GM21515 (cell line): Measurements from ENCODE around the gene A4GALT.

Experiments used
- ATAC-seq: cut with Tn5 transposase; IDR thresholded peaks from one replicate; pipeline ENCODE4 v1.9.1; 2021; ENCODE audit not compliant: unreplicated experiment

Gene A4GALT

DNA sequence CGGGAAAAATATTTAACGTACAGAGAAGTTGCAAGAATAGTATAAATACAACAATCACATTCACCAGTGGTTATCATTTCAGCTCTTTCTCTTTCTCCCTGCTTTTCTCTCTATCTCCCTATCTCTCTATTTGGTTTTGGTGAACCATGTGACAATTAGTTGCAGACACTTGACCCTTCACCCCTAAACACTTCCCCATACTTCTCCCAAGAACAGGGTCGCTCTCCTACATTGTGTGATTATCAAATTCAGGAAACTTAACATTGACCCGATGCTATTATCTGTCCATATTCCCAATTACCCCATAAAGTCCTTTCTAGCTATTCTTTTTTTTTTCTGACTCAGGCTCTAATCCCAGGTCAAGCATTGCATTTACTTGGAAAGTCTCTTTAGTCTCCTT, 66.7 kb downstream of the A4GALT start:
- no peak for ATAC-seq

DNA sequence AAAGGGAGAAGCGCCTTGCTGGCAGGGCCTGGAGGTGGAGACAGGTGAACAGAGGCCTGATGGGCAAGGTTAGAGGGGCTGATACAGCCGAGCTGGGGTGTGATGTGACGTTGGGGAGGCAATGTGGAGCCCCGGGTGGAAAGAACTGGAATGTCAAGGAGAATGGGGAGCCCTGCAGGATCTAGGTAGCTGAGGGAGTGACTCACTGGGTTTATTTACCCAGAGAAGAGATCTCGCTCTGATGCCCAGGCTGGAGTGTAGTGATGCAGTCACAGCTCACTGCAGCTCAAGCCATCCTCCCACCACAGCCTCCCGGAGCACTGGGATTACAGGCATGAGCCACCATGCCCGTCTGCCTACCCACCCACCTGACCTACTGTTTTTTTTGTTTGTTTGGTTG, 69.5 kb downstream of the A4GALT start:
- no peak for ATAC-seq

DNA sequence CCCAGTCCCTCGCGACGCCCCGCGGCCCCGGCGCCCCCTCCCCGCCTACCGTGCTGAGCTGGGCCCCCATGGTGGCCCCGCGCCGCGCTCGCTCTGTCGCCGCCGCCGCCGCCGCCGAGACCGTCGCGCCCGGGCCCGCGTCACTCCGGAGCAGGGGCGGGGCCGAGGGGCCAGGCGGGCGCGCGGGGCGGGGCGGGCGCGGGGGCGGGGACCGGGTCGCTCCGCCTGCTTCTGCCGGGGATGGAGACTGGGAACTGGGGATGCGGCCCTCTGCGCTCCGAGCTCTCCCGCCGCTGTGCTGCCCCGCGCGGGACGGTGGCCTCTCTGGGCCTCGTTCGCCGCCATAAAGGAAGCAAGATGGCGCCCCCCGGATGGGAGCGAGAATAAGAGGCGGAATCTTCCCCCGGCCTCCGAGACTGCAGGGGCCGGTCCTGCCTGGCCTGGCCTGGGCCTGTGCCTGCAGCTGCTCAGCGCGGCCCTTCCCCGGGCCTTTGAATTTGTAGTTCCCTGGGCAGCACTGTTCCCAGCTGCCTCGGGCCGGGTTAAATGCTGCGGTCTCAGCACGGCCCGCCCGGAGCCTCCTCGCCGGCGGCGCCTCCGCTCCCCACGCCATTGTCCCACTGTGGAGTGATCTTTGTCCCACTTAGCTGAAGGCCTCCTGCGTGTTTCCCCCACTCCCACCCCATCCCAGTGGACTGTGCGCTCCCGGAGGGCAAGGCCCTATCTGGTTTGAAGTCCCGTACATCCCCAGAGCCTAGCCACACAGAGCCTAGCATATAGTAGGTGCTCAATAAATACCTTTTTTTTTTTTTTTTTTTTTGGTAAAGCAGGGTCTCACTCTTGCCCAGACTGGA, 71.2 kb downstream of the A4GALT start, which contains the start of gene CYB5R3:
Gene CYB5R3, minus strand, starts transcription at position 147 of the 854 bp plus-strand sequence. Its CDS starts 77 bp downstream, at position 70.
- ATAC-seq, result peak; percentile 59

DNA sequence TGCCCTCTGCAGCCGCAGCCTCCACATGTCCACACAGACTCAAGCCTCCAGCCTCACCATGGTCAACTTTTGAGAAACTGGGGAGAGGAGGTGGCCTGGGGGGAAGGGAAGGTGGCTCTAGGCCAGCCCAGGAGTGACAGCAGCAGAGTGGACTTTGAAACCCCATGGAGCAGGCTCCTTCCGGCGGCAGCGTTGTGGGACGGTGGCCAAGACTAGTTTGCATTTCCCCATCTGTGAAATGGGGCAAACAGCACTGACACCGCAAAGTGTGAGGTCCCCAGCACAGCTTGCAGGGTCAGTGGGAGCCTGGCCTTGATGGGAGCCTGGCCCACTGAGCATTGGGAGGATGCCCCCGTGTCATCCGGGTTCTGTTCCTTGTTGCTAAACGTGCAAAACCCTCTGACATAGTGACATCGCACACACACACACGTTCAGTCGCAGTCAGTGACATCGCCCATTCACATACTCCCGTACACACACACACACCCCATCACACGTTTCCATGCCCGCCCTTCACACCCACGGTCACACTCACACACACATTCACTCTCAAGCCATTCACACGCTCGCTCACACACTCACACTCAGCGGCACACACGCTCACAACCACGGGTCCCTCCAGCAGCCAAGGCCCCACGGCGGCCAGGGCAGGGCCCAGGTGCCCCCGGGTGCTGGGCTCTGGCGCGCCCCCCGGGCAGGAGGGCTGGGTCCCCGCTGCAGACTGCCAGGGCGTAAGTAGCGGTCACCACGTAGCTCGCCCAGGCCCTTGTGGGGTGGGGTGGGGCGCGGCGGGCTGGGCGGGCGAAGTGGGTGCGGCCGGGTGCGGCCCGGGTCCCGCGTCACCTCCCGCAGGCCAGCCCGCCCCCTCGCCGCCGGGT, 72.1 kb downstream of the A4GALT start:
- peak; percentile 33 for ATAC-seq

DNA sequence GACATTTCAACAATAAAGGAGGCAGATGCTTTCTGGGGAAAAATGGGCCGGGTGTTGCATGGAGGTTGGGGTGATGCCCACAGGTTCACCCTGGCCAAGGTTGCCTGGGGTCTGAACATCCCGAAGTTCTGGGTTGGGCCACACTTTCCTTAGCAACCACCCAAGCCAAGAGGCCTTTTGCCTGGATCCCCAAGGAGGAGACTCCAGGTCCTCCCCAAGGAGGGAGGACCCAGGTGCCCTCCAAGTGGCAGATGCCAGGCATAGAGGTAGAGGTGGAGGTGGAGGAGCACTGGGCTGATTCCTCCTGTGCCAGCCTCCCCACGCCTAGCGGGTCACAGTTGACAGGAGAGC, 72.7 kb downstream of the A4GALT start:
- ATAC-seq, result no peak

DNA sequence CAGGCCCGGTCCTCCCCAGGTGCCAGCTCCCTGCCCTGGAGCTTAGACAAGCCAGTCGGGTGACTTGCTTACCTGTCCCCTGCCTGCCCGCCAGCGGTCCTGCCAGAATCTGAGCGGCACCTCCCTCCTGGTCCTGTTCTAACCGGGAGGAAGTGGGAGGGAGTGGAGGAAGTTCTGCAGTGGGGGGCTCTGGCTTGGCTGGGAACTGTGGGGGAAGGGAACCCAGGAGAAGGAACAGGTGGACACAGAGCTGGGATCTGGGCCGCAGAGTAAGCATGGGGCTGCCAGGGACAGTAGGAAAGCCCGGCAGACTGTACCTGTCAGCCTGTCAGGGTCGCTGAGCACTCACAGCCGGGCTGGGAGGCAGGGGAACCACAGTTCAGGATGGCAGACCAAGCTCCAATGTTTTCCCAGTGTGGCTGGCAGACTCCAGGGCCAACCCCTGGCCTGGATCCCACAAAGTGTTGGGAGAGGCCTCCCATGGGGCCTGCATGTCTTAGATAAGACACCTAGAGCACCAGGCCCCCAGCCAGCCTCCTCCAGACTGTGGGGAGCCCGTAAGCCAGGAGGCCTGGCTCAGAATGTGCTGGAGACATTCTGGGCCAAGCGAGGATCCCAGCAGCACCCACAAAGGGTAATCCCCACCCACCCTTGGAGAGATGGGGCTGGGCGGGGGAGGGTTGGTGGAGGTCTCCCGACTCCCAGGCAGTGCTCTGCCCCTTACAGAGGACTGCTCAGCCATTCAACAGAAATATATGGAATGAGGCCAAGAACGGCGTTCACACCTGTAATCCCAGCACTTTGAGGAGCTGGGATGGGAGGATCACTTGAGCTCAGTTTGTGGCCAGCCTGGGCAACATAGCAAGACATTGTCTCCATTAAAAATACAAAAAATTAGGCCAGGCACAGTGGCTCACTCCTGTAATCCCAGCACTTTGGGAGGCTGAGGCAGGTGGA, 73.8 kb downstream of the A4GALT start:
- ATAC-seq, result no peak

DNA sequence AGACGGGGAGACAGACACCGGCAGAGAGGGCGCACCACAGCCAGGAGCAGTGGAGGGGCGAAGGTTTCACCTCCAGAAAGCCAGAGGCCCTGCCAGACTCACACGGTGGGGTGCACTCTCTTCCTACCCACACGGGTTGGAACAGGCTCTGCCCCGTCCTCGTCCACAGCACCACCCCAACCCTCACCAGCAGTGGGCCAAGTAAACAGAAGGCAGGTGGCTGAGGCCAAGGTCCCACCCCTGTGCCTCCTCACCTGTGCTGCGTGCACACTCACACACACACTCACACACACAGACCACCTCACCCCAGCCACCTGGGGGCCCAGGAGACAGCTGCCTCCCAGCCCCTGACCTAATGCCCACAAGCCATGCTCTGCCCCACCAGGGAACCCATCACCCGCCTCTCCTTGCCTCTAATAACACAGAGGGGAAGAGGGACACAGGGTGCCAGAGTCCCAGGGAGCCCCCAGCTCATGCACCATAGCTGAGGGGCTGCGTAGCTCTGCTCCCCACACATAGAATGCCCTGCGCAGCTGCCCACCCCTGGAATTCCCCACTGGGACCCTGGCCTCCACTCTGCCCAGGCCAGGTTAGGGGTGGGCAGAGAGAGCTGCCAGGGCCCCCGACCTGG, 74.6 kb downstream of the A4GALT start:
- no peak for ATAC-seq

DNA sequence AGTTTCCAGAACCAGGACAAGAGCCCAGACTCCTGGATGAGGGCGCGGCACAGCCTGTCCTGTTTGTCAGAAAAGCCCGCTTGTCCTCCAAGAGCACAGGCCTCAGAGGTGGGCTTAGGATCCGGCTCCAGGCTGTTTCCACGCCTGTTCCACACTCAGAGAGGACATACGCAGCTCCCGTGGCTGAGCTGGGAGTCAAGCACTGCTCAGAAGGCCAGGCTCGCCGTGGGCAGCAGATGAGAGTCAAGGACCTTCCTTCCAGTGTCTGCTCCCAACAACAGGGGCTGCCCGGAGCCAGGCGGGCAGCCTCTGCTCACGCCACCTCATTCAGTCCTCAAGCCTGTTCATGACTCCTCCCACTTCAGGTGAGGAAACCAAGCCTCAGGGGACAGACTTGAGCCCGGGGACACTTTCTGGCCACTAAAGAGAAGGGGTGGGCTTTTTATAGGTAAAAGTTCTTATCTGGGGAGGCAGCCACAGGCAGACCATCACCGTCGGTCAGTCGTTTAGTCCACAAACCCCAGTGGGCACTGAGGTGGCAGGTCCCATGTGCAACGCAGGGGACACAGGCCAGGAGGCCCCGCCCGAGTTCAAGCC, 75.2 kb downstream of the A4GALT start:
- ATAC-seq, result no peak

DNA sequence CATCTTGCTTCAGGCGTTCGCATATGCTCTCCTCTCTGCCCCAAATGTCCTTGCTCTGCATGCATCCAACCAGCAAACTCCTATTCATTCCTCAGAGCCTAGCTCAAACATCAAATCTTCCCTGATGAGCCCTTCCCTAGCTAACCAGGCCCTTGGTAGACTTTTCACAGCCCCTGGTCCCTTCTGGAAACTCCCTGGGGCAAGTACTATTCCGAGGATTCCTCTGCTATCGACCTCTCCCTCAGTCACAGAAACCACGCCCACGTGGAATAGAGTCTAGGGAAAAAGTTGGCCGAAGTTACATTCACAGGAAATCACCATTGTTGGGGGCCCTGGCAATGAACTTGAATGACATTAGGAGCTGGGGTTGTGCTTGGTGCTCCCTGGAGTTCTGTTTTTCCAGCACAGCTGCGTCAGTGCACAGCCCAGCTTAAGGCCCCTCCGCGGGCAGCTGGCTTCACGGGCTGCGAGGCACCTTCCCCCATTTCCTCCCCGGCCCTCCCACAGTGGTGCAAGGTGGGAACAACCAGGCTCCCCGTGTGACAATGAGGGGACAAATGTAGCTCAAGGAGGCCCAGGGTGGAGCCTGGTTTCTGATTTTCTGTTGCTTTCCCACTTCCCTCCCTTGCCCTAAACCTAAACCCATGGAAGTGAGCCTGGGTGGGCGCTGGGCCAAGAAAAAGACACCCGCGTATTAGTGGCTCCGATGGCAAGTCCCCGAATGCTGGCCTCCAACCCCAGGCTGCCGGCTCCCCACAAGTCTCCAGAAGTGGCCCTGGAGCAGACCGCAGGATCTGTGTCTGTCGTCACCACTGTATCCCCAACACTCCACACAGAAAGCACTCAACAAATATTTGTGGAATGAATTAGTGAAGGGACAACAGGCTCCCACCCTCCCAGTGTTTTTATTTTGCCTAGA, 76.0 kb downstream of the A4GALT start:
- no peak for ATAC-seq

DNA sequence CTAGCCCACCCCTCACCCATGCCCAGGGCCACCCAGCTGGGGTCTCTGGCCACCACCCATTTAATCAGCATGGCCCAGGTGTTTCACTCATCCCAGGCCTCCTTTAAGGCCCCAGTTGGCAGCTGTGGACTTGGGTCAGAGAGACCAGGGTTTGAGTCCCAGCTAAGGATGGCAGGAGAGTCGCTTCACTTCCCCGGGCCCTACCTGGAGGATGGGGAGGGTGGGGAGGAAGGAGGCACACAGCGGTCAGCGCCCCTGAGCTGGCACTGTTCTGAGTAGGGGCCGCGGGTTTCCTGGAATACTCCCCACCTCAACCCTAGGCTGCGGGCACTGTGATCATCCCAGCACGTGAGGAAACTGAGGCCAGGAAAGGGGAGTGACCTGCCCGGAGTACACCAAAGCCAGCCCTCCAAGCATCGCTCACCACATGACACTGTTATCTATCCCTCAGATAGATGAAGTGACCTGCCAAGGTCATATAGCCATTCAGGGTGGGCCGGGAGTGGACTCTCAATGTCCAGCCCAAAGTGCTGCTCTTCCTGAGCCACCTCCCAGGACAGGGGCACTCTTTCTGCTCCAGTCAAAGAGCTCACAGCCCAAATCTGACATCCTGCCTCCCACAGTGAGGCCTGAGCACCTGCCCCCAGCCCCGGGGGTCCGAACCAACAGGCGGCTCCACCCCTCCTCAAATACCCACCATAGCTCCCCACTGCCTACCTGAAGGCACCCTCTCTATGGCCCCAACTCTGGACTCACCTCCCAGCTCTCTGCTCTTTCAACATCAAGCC, 76.8 kb downstream of the A4GALT start:
- no peak for ATAC-seq

DNA sequence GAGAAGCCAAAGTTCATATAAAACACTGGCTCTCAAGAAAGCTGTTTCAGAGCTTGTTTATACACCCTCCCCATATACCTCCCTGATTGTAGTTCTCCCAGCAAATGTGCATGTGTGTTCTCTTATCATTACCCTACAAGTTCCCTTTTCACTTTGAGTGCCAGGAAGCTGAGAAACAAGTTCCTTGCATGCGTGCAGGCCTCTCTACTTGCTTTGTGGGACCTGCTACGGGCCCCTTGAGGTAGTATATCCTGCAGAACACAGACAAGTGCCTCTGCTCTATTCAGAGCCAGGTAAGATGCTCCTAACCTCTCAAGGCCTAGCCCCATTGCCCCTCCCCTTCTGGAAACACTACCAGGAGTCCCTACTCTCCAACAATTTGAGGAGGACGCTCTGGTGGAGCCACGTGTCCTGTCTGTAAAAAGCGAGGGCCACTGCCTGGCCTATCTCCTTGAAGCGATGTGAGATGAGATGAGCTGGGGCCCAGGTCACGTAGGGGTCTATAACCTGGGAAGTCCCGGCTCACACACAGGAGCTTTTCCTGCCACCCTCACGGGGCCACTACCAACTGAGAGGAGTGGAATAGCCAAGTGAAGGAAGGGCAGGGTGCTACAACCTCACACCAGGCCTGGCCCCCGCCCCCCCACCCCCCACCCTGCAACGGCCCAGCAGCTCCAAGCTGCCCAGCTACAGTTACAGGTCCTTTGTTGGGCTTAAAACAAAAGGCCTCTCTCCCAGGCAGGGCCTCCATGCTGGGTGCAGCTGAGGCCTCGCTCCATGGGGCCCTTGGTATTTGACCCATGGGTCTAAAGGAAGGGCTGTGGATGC, 77.7 kb downstream of the A4GALT start:
- ATAC-seq, result no peak
